ENCODE data around the gene ZNF620. TPM values are rescaled to one million over a fixed set of nuclear protein-coding genes. Genes with fewer than 3 reads are reported as not detected.
"Not testable (repeated sequence)": the region's sequence is repeated elsewhere in the genome, so short reads cannot be mapped to it uniquely, and the experiment has no call there.

The ZNF620 gene
- polyA plus RNA-seq, 1 donor = 2.5 TPM

DNA sequence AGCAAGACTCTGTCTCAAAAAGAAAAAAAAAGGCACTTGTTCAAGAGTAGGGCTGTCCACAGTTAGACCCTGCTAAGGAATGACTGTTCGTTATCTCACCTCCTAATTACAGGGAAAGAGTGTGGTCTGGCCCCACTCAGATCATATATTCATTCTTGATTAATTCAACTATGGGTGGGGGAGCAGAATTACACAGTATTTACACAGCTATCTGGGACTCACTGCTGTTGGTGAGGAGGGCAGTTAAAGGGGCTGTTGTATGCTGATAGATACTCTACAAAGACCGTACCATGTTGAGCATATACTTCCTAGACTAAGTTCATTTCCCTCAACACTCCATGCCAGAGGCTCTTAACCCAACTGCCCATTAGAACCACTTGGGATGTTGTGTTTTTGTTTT is 3.8 kb upstream of the ZNF620 start:
- no peak for DNase-seq (ENCODE audit: low read depth)

DNA sequence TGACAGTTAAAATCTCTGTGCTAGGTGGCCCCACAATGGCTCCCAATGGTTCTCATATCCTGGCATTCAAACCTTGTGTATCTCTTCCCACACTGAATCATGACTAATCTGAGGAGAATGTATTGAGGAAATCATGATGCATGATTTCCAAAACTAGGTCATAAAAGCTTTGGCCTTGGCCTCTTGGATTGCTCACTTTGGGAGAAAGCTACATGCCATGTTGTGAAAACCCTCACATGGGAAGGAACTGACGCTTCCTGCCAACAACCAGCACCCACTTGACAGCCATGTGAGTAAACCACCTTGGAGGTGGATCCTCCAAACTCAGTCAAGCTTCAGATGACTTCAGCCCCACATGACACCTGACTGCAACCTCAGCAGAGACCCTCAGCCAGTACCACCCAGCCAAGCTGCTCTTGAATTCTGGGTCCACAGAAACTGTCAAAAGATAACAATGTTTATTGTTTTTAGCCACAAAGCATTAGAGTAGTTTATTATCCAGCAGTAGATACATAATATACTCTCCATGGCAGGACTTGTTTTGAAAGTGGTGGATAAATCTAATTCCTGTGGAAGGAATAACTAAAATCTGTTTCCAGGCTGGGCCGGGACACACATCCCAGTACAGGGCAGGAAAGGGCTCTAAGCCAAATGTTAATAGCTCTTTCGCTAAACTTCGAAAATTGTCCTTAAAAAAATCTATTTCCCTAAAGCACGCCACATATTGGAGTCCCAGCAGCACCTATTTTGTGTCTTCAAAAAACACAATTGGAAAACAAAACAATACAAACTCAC is 1.0 kb upstream of the ZNF620 start:
- no peak for DNase-seq (ENCODE audit: low read depth)

DNA sequence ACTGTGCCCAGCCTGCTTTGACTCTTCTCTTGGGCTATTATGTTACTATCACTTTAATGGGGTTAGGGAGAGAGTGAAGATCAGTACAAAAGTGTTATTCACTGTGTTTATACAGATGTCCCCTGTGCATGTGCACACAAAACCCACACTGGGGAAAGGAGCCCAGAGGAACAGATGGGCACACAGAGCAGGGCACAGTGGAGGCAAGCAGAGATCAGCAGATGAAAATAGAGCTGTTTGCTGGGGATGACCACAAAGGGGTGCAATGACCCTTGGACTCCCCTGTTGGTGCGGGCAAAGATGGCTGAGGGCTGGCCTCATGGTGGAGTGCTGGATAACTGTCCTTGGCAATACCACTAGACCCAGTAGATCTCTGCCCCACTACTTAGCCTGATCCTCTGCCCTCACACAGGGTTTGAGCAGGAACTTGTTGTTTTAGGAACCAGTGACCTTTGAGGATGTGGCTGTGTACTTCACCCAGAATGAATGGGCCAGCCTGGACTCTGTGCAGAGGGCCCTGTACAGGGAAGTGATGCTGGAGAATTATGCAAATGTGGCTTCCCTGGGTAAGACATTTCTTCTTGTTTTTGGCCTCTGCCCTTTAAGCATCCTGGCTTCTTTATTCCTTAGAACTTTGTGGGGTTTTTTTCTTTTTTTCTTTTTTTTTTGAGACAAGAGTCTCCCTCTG is 5.3 kb downstream of the ZNF620 start:
- DNase-seq (ENCODE audit: low read depth) = no peak

DNA sequence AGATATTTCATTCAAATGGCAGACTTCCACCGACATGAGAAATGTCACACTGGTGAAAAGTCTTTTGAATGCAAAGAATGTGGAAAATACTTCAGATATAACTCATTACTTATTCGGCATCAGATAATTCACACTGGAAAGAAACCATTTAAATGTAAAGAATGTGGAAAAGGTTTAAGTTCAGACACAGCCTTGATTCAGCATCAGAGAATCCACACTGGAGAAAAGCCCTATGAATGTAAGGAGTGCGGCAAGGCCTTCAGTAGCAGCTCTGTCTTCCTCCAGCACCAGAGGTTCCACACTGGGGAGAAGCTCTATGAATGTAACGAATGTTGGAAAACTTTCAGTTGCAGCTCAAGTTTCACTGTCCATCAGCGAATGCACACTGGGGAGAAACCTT is 10.4 kb downstream of the ZNF620 start:
- no peak for DNase-seq (ENCODE audit: low read depth)

DNA sequence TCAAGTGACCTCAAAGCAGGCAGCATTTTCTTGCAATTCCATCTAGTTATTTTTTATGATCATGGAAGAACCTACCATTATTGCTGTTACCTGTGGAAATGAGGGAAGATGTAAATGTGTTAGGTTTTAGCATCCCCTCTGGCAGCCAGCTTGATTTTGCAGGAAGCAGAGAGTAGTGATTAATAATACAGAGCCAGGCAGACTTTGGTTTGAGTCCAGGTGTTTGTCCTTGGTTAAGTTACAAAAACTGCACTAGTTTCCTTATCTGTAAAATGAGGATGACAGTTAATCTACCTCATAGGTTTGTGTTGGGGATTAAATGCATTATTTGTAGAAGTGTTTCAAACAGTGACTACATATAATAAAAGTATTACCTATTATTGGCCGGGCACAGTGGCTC is 12.2 kb downstream of the ZNF620 start:
- DNase-seq (ENCODE audit: low read depth) = no peak

DNA sequence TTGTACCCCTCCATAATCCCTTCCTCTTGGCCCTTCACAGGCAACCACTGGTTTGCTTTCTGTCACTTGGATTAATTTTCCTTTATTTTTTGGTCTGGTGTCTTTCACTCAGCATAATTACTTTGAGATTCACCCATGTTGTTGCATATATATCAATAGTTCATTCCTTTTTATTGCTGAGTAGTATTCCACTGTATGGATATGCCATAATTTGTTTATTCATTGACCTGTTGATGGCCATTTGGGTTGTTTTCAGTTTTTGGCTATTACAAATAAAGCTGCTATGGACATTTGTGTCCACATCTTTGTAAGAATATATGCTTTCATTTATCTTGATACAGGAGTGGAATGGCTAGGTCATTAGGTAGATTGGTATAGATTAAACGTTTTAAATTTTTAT is 13.0 kb downstream of the ZNF620 start:
- no peak for DNase-seq (ENCODE audit: low read depth)

DNA sequence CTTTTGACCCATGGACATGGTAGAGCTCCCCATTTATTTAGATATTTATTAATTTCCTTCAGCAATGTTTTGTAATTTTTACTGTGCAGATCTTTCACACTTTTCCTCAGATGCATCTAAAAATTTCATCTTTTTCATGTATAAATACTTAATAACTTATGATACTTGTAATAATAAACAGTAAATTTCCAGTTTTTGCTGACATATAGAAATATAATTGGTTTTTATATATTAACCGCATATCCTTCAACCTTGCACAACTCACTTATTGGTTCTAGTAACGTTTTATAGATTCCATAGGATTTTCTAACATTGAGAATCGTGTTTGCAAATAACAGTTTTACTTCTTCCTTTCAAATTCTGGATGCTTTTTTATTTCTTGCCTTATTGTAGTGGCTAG is 15.4 kb downstream of the ZNF620 start:
- no peak for DNase-seq (ENCODE audit: low read depth)

DNA sequence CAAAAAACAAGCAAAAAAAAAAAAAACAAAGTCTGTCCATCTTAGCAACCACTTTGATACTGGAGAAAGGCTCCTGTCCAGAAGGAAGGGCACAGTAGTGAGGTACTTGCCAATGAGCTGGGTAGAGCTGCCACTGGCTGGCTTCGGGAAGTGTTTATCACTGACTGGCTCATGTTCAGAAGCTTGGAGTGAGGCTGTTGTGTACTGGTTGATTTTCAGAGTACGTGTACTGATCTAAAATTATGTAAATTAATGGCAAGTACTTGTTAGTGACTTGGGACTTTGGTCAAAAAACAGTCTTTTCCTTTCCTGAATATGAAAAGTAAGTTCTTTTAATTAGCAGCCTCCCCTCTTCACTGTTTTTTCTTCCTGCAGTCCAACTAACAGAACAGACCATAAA is 17.9 kb downstream of the ZNF620 start:
- no peak for DNase-seq (ENCODE audit: low read depth)

DNA sequence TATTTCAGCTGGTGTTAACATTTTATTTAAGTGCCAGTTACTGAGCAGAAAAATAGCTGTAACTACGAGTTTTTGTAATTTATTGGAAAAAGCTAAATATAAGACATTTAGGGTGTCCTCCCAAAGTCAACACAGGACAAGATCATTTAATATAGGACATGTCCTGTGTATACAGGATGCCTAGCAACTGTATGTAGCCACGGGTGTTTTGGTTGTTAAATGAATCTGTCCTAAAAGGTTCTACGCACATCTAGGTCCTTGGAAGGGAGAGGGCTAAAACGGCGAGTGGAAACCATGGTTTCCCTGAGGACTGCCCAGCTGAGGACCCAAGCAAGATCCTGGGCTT is 18.4 kb downstream of the ZNF620 start:
- no peak for DNase-seq (ENCODE audit: low read depth)

DNA sequence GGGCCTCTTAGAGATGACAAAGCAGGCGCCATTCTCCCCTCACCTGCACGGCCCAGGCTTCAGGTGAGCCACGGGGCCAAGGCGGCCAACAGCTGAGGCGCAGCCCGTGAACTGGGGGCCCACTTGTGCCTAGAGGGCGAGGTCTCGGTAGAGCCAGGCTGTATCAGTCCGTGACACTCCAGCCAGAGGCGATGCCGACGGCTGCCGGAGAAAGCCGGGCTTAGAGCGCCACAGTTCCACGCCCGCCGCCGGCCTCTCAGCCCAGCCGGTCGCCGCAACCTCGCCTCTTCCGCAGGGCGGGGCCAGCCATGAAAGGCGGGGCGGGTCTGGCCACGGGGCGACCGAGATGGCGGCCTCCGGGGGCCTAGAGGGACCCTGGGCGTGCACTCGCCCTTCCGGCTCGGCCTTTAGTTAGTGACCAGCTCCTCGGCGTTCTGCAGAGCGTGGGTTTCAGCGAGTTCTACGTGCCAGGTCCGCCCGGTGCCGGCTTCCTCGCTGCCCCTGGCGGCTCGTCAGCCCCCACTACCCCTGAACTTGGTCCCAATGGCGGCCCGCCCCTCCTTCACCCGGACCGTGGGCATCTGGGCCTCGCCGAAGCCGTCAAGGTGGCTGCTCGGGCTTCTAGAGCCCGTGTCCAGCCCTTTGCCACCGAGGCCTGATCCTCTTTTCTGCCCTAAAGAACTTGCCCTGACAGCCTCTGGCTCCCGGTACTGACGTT is 18.9 kb downstream of the ZNF620 start, which contains the start of gene ZNF621:
Gene ZNF621, plus strand, starts transcription at position 393 of the 718 bp plus-strand sequence. CDS start 881 bp downstream, outside the sequence.
- peak; percentile 48 for DNase-seq (ENCODE audit: low read depth)

DNA sequence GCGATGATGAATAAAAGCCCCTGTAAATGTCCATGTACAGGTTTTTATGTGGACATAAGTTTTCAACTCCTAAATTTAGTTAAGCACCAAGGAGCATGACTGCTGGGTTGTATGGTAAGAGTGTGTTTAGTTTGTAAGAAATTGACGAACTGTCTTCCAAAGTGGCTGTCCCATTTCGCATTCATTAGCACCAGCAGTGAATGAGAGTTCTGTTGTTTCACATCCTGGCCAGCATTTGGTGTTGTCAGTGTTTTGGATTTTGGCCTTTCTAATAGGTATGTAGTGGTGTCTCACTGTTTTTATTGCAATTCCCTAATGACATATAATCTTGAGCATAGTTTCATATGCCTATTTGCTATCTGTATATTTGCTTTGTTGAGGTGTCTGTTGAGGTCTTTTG is 22.6 kb downstream of the ZNF620 start:
- no peak for DNase-seq (ENCODE audit: low read depth)

DNA sequence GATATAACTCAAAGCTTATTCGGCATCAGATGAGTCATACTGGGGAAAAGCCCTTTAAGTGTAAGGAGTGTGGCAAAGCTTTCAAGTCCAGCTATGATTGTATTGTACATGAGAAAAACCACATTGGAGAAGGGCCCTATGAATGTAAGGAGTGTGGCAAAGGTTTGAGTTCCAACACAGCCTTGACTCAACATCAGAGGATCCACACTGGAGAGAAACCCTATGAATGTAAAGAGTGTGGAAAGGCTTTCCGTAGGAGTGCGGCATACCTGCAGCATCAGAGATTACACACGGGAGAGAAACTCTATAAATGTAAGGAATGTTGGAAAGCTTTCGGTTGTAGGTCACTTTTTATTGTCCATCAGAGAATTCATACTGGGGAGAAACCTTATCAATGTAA is 26.4 kb downstream of the ZNF620 start:
- DNase-seq (ENCODE audit: low read depth) = no peak

DNA sequence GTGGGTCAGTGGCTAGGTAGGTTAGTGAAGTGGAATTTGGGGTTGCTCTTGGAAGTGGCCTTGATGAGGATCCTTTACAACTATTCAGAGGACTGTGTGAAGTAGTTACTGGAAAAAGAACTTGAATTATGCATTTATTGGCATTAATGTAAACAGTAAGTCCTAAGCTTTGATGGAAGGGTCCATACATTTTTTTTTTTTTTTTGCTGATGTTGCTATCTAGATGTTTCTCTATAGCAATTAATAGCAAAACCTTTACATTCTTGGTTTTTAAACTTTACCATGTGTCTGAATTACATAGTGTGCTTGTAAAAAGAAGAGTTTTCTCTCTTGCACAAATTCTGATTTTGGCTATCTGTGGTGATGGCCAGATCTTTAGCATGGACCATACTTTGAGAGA is 28.4 kb downstream of the ZNF620 start:
- DNase-seq (ENCODE audit: low read depth) = no peak

DNA sequence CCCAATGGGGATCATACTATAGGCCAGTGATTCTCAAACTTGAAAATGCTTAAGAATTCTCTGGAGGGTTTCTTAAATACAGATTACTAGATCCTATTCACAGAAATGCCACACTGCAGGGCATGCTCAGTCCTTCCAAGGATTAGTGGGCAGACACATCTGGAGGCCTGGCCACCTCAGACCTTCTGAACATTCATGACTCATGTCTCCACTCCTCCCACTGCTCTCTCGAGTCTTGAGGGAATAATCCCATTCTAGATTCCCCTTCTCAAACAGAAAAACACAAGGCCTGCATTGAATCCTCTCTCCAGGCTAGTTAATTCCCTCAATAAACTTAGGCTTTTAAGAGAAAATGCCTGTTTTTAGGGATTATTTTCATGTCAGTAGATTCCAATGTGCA is 41.0 kb downstream of the ZNF620 start:
- no peak for DNase-seq (ENCODE audit: low read depth)

DNA sequence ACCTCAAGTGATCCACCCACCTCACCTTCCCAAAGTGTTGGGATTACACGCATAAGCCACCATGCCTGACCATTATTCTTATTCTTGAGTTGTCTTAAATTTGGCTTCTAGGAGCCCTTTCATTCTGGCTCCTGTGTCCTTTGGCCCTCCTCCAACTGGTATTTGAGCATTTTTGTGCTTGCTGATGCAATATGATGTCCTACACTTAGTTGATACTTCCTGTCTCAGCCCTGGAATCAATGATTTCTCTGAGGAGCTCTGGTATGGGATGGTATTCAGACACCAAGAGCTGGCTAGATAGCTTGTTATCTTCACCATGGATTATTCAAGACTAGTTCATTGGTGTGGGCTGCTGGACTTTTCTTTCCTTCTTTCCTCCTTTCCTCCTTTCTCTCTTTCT is 44.3 kb downstream of the ZNF620 start:
- no peak for DNase-seq (ENCODE audit: low read depth)

DNA sequence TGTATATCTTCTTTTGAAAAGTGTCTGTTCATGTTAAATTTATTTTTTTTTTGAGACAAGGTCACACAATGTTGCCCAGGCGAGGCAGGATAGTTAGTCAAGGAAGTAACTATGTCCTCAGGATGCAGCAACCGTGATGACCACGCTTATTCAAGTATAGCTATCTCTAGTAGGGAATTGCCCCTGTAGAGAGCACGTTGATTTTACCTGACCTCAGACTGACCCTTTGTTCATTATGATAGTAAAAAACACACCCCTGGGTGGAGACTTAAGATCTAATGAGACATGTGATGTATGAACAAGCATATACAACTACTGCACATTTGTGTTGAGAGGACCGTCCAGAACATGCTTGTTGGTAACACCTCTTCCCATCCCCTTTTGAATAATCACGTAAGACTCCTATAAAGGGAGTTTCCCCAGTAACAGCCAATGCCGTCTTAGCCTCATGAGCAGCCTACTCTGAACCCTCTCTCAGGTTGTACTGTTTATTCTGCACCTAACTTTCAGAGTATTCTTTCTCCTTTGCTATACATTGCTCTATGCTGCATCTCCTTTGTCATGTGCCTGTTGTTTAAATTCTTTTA is 51.8 kb downstream of the ZNF620 start:
- DNase-seq (ENCODE audit: low read depth) = no peak

DNA sequence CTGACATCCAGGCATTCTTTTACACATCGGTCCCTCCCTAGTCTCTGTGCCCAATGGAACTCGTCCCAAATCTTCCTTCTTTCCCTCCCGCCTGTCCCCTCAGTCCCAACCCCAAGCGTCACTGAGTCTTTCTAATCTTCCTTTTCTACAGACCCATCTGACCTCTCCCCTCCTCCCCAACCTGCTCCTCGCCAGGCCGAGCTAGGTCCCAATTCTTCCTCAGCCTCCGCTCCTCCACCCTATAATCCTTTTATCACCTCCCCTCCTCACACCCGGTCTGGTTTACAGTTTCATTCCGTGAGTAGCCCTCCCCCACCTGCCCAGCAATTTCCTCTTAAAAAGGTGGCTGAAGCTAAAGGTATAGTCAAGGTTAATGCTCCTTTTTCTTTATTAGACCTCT is 56.6 kb downstream of the ZNF620 start:
- DNase-seq (ENCODE audit: low read depth) = not testable (repeated sequence)

DNA sequence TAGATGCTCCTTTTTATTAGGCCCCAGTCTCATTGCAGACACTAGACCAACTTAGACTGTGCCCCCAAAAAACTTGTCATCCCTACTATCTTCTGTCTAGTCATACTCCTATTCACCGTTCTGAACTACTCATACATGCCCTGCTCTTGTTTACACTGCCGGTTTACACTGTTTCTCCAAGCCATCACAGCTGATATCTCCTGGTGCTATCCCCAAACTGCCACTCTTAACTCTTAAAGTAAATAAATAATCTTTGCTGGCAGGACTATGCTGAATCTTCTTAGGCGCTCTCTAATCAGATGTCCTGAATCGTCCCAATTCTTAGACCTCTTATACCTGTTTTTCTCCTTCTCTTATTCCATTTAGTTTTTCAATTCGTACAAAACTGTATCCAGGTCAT is 59.8 kb downstream of the ZNF620 start:
- DNase-seq (ENCODE audit: low read depth) = not testable (repeated sequence)

DNA sequence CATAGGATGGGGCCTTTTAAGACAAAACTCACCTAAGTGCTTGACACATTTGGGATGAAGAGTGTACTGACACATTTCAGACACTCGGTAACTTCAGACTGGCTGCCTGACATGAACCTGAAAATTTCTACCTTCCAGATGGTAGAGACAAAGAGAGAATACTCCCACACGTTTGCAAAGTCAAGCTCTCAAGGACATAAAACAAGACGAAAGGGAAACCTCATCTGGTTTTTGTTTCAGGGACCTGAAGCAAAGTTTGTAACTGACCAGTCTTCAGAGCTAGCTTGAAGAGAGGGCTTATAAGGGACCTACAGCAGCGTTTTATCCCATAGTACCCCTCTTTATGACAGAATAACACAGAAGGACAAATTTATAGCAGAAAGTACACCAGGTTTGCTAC is 60.9 kb downstream of the ZNF620 start:
- DNase-seq (ENCODE audit: low read depth) = no peak

Measured in forelimb muscle (tissue), 1 donor.